K562 (cell line): ENCODE results near the gene RSRP1. TPM values are rescaled to one million over a fixed set of nuclear protein-coding genes. Genes with fewer than 3 reads are reported as not detected.

Experiments used
- ADNP ChIP-seq: fragments of 200-800 bp; sonication (Bioruptor generic); IDR thresholded peaks from 2 replicates; pipeline ENCODE4 v1.6.1; 2016; ENCODE audit warnings: missing genetic modification characterization, missing compliant biosample characterization
- EGR1 ChIP-seq: fragments of 450-650 bp; conservative IDR thresholded peaks from 2 replicates; pipeline ENCODE4 v1.6.1; 2017; ENCODE audit warnings: mild to moderate bottlenecking
- FOXA1 ChIP-seq: fragments of 450-650 bp; IDR thresholded peaks from 2 replicates; pipeline ENCODE4 v1.6.1; 2016; ENCODE audit warnings: mild to moderate bottlenecking, borderline replicate concordance
- GTF2A2 ChIP-seq: IDR thresholded peaks from 2 replicates; pipeline ENCODE4 v1.6.1; 2016; ENCODE audit warnings: mild to moderate bottlenecking, missing genetic modification characterization, missing compliant biosample characterization
- HDAC8 ChIP-seq: fragments of 450-650 bp; IDR thresholded peaks from 2 replicates; pipeline ENCODE4 v1.6.1; 2016; ENCODE audit warnings: mild to moderate bottlenecking, missing genetic modification characterization, moderate library complexity, missing compliant biosample characterization
- HMG20B ChIP-seq: fragments of 250-450 bp; sonication (Bioruptor Pico); IDR thresholded peaks from 2 replicates; pipeline ENCODE4 v1.5.0; 2021; ENCODE audit warnings: mild to moderate bottlenecking
- KLF13 ChIP-seq: fragments of 450-650 bp; IDR thresholded peaks from 2 replicates; pipeline ENCODE4 v1.6.1; 2016; ENCODE audit warnings: missing genetic modification characterization, low read depth, mild to moderate bottlenecking, missing compliant biosample characterization, moderate library complexity, borderline replicate concordance
- MCM2 ChIP-seq: fragments of 450-650 bp; IDR thresholded peaks from 2 replicates; pipeline ENCODE4 v1.6.1; 2017; ENCODE audit warnings: low read depth, mild to moderate bottlenecking
- NFRKB ChIP-seq: fragments of 450-650 bp; IDR thresholded peaks from 2 replicates; pipeline ENCODE4 v1.6.1; 2016; ENCODE audit warnings: low read depth
- NR3C1 ChIP-seq: sonication (generic); formaldehyde crosslinking; IDR thresholded peaks from 2 replicates; pipeline ENCODE4 v1.8.1; 2022; ENCODE audit warnings: missing genetic modification reagents
- RBM15 ChIP-seq: fragments of 200-400 bp; formaldehyde crosslinking; IDR thresholded peaks from 2 replicates; pipeline ENCODE4 v1.6.1; 2018; ENCODE audit warnings: mild to moderate bottlenecking, low read length, moderate library complexity; ENCODE audit not compliant: insufficient read depth
- SNIP1 ChIP-seq: fragments of 450-650 bp; IDR thresholded peaks from 2 replicates; pipeline ENCODE4 v1.7.1; 2017; ENCODE audit warnings: low read depth, mild to moderate bottlenecking
- SUPT5H ChIP-seq: fragments of 450-650 bp; IDR thresholded peaks from 2 replicates; pipeline ENCODE4 v1.6.1; 2016
- TAF15 ChIP-seq: fragments of 200-400 bp; formaldehyde crosslinking; IDR thresholded peaks from 2 replicates; pipeline ENCODE4 v1.6.1; 2017; ENCODE audit warnings: mild to moderate bottlenecking, low read depth, low read length, moderate library complexity
- TAL1 ChIP-seq: fragments of 450-650 bp; IDR thresholded peaks from 2 replicates; pipeline ENCODE4 v1.6.1; 2016; ENCODE audit warnings: mild to moderate bottlenecking
- TCF7 ChIP-seq: sonication (generic); IDR thresholded peaks from 2 replicates; pipeline ENCODE4 v1.6.1; 2016; ENCODE audit warnings: antibody characterized with exemption, borderline replicate concordance
- TOE1 ChIP-seq, 2 experiments: fragments of 450-650 bp in 1 of 2; sonication (generic) in 1 of 2; formaldehyde crosslinking in 1 of 2; IDR thresholded peaks; 2 replicates each; pipeline versions ENCODE4 v1.7.1 to v1.8.0; 2016 to 2022; ENCODE audit warnings: borderline replicate concordance in 2 of 2, mild to moderate bottlenecking in 2 of 2, antibody characterized with exemption in 1 of 2, inconsistent platforms in 1 of 2, low read depth in 1 of 2, missing genetic modification reagents in 1 of 2, moderate library complexity in 1 of 2
- ZNF239 ChIP-seq: fragments of 250-450 bp; sonication (Bioruptor Pico); IDR thresholded peaks from 2 replicates; pipeline ENCODE4 v1.4.0; 2020; ENCODE audit warnings: mild to moderate bottlenecking
- ZNF311 ChIP-seq: fragments of 250-450 bp; sonication (Bioruptor Pico); IDR thresholded peaks from 2 replicates; pipeline ENCODE4 v1.4.0; 2020; ENCODE audit warnings: mild to moderate bottlenecking, moderate library complexity
- ZNF551 ChIP-seq: fragments of 250-450 bp; sonication (Bioruptor Pico); IDR thresholded peaks from 2 replicates; pipeline ENCODE4 v1.5.0; 2021; ENCODE audit warnings: mild to moderate bottlenecking, moderate library complexity
- ZNF586 ChIP-seq: fragments of 450-650 bp; formaldehyde crosslinking; conservative IDR thresholded peaks from 2 replicates; pipeline ENCODE4 v1.4.0; 2020; ENCODE audit warnings: mild to moderate bottlenecking, moderate library complexity
- polyA plus RNA-seq, 8 experiments: library from polyadenylated mRNA; depleted of rRNA in 4 of 8; stranded (reverse) in 5 of 8; unstranded in 3 of 8; fragments of >200 nt; fragmentation: Nextera tagmentation in 2 of 8; fragmentation: Illumina TruSeq in 1 of 8; extraction: Ambion mirVana in 2 of 8; extraction: Trizol in 1 of 8; gene quantifications; 2 replicates each; pipeline versions ENCODE4 v1.2.1 to v1.2.3, GENCODE V29; 2011 to 2014; ENCODE audit warnings: inconsistent platforms in 1 of 8, missing spikeins in 1 of 8
- total RNA-seq, 7 experiments: library from RNA; depleted of rRNA in 6 of 7; stranded (reverse); fragments of >200 nt in 6 of 7; fragmentation: Illumina TruSeq in 2 of 7; extraction: Trizol in 2 of 7; gene quantifications; 2 replicates each; pipeline versions ENCODE4 v1.2.1 to v1.2.3, GENCODE V29; 2011 to 2021; ENCODE audit warnings: low replicate concordance in 1 of 7
- TF ChIP-seq, protein P1 (sequence below): fragments of 250-450 bp; sonication (Bioruptor Pico); IDR thresholded peaks from 2 replicates; pipeline ENCODE4 v1.5.0; 2020; ENCODE audit warnings: mild to moderate bottlenecking
- TF ChIP-seq, protein P2 (sequence below): sonication (generic); formaldehyde crosslinking; IDR thresholded peaks from 2 replicates; pipeline ENCODE4 v1.8.0; 2022; ENCODE audit warnings: missing genetic modification reagents, mild to moderate bottlenecking, borderline replicate concordance
- TF ChIP-seq, protein P3 (sequence below): sonication (generic); formaldehyde crosslinking; IDR thresholded peaks from 2 replicates; pipeline ENCODE4 v1.9.0; 2022; ENCODE audit warnings: mild to moderate bottlenecking, missing genetic modification reagents
- TF ChIP-seq, protein P4 (sequence below): fragments of 200-800 bp; sonication (Bioruptor generic); IDR thresholded peaks from 2 replicates; pipeline ENCODE4 v1.6.1; 2017; ENCODE audit warnings: missing genetic modification characterization, missing compliant biosample characterization

The RSRP1 gene
- total and polyA plus RNA-seq, 9 of the 15 experiments (the other 6 are each of a cell fraction or from before 2014, with no cell fraction given), result 27.2 to 283 (median 146) TPM

DNA sequence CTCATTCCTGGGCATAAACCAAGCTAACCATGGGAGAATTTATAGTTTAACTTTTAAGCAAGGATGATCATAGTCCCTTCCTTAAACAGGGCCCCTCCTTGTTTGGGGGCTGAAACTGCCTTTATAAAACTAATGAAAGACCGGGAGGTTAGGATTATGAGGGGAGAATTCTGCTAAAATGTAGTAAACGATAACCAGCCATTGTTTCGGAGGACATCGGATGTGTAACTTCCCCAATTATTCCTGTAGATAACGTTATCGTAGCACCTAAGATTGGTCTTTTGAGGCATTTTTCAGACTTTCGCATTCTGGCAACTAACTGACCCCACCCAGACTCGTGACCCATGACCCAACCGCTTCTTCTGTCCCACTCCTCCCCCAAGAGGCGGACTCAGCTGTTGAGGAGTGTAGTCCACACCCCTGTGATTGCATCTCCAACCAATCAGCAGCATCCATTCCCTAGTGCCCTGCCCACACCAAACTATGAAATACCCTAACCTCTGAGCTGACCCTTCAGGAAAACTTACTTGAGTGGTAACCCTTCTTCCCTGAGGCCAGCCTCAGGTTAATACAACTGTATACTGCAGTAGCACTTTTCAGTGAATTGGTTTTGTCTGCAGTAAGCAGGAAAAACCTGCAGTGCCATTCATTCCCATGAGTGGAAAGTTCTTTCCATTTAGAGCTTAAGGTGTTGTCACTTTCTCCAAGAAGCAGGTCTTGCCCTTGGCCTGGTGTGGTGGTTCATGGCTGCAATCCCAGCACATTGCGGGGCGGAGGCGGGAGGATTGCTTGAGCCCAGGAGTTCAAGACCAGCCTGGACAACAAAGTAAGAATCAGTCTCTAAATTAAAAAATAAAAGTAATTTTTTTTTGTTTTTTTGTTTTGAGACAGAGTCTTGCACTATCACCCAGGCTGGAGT lies 14.1 kb downstream of the RSRP1 start (continued):
- no peak for TF ChIP-seq EGR1
- 0 out of 2 replicates have a peak, but pooled peaks have one; percentile 0 for TF ChIP-seq ZNF586 (CRISPR knock-in tag)
- TF ChIP-seq RBM15, result no peak
- peak; percentile 60 for TF ChIP-seq TAL1
- TF ChIP-seq, protein P1, sequence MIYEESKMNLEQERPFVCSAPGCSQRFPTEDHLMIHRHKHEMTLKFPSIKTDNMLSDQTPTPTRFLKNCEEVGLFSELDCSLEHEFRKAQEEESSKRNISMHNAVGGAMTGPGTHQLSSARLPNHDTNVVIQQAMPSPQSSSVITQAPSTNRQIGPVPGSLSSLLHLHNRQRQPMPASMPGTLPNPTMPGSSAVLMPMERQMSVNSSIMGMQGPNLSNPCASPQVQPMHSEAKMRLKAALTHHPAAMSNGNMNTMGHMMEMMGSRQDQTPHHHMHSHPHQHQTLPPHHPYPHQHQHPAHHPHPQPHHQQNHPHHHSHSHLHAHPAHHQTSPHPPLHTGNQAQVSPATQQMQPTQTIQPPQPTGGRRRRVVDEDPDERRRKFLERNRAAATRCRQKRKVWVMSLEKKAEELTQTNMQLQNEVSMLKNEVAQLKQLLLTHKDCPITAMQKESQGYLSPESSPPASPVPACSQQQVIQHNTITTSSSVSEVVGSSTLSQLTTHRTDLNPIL (CRISPR knock-in tag), result peak; percentile 87
- no peak for TF ChIP-seq SNIP1
- TF ChIP-seq NR3C1 (CRISPR knock-in tag), result no peak
- peak; percentile 46; the same call in 1 of the 2 replicates for TF ChIP-seq ADNP
- TF ChIP-seq TAF15, result no peak
- TF ChIP-seq MCM2, result no peak
- no peak for TF ChIP-seq KLF13 (tag)
- no peak for TF ChIP-seq HMG20B (CRISPR knock-in tag)
- peak; percentile 74 for TF ChIP-seq ZNF239 (CRISPR knock-in tag)
- peak; percentile 93 for TF ChIP-seq TOE1 (IDR thresholded peaks at IDR 0.05; ENCODE audit: borderline replicate concordance)
- TF ChIP-seq TOE1 (CRISPR knock-in tag; IDR thresholded peaks at IDR 0.05; ENCODE audit: borderline replicate concordance, low read depth), result 0 out of 2 replicates have a peak, but pooled peaks have one; percentile 19
- TF ChIP-seq SUPT5H, result peak; percentile 67
- peak; percentile 93 for TF ChIP-seq NFRKB
- TF ChIP-seq, protein P2, sequence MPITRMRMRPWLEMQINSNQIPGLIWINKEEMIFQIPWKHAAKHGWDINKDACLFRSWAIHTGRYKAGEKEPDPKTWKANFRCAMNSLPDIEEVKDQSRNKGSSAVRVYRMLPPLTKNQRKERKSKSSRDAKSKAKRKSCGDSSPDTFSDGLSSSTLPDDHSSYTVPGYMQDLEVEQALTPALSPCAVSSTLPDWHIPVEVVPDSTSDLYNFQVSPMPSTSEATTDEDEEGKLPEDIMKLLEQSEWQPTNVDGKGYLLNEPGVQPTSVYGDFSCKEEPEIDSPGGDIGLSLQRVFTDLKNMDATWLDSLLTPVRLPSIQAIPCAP (CRISPR knock-in tag), result no peak
- no peak for TF ChIP-seq FOXA1
- TF ChIP-seq HDAC8 (tag), result 0 out of 2 replicates have a peak, but pooled peaks have one; percentile 25
- peak; percentile 76; the same call in 1 of the 2 replicates for TF ChIP-seq ZNF551
- TF ChIP-seq GTF2A2 (tag), result no peak
- TF ChIP-seq, protein P3, sequence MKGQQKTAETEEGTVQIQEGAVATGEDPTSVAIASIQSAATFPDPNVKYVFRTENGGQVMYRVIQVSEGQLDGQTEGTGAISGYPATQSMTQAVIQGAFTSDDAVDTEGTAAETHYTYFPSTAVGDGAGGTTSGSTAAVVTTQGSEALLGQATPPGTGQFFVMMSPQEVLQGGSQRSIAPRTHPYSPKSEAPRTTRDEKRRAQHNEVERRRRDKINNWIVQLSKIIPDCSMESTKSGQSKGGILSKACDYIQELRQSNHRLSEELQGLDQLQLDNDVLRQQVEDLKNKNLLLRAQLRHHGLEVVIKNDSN (CRISPR knock-in tag), result peak; percentile 82
- TF ChIP-seq, protein P4, sequence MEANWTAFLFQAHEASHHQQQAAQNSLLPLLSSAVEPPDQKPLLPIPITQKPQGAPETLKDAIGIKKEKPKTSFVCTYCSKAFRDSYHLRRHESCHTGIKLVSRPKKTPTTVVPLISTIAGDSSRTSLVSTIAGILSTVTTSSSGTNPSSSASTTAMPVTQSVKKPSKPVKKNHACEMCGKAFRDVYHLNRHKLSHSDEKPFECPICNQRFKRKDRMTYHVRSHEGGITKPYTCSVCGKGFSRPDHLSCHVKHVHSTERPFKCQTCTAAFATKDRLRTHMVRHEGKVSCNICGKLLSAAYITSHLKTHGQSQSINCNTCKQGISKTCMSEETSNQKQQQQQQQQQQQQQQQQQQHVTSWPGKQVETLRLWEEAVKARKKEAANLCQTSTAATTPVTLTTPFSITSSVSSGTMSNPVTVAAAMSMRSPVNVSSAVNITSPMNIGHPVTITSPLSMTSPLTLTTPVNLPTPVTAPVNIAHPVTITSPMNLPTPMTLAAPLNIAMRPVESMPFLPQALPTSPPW (CRISPR knock-in tag), result peak; percentile 76
- TF ChIP-seq ZNF311 (CRISPR knock-in tag), result no peak; the same call in none of the 2 replicates
- no peak for TF ChIP-seq TCF7
